GM19324 (cell line): ENCODE measurements around the gene RABL3.
"Not testable (repeated sequence)": the region's sequence is repeated elsewhere in the genome, so short reads cannot be mapped to it uniquely, and the experiment has no call there.

ENCODE experiments used
- ATAC-seq: cut with Tn5 transposase; IDR thresholded peaks from one replicate; pipeline ENCODE4 v1.9.1; 2021; ENCODE audit warnings: mild to moderate bottlenecking, moderate library complexity; ENCODE audit not compliant: unreplicated experiment, low FRiP score

RABL3 gene

GRCh38 chr3:120649830-120650233 is 92.5 kb downstream of the RABL3 start:
- no peak for ATAC-seq

GRCh38 chr3:120648290-120648689 is 94.0 kb downstream of the RABL3 start:
- ATAC-seq = no peak

DNA sequence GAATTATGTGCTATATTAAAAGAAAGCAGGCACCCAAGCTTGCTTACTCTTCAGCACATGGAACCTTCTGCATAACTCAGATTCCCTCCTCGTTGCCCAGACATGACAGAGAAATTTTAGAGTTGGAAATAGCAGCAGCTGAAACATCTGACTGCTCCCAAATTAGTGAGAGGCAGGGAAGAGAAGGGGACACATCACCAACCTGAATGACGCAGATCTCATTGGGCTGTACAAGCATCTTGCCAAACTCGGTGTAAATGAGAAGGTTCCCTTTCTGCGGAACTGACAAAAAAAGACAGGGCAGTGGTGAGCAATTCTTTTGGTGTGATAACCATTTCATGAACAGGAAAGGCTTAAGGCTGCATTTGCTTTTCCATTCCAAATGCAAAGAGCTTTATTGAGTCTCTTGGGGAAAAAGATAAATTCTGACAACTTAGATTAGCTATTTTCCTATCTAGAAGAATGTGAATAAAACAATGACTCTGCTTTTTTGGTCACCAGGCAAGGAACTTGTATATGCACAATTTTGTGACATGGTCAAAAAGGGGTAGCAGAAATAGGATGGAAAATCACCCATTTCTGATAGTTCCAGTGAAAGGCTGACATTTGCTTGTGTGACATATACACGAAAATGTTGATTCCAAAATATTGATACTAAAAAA is 95.4 kb downstream of the RABL3 start:
- no peak for ATAC-seq

- ATAC-seq = no peak
Observed at GRCh38 chr3:120645083-120645845, 97.1 kb downstream of the RABL3 start.

DNA sequence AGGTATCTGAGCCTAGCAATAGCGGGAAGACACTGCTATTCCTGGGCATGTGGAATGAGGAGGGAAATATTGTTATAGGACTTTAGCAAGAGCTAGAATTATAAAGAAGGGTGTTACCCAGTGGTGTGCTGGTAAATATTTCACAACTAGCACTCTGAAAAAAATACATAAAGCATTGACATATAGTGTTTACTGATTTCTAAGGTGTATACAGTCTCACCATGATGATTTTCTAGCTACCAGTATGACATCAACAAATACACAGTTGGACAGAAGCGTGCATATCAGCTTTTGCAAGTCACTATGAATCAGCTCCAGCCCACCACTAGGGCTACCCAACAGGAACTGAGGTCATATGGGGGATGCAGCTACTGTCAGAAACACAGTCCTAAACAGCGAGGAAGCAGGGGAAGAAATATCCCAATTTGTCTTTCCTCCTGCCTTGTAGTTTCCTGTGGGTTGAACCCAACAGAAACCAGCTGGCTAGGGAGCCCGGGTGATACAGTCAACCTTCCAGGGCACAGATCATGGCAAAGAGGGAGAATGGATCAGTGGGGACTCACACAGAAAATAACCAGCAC is 99.9 kb downstream of the RABL3 start:
- ATAC-seq = no peak

- ATAC-seq = no peak
Observed at GRCh38 chr3:120641696-120642246, 100.5 kb downstream of the RABL3 start.

DNA sequence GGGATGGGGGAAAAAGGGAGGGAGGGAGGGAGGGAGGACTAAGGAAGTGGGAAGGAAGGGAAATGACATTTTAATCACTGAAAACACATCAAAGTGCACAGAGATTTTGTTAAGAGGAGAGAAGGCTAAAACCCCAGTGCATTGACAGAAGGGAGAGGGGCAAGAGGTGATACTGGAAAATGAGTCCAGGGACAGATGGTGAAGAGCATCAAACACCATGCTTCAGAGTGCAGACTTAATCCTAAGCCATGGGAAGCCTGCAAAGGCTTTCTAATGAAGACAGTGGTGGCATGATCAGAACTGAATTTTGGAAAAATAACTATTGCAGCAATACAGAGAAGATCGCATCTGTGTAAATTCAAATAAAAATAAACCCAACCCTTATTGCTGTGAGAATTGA is 102.1 kb downstream of the RABL3 start:
- ATAC-seq = no peak

DNA sequence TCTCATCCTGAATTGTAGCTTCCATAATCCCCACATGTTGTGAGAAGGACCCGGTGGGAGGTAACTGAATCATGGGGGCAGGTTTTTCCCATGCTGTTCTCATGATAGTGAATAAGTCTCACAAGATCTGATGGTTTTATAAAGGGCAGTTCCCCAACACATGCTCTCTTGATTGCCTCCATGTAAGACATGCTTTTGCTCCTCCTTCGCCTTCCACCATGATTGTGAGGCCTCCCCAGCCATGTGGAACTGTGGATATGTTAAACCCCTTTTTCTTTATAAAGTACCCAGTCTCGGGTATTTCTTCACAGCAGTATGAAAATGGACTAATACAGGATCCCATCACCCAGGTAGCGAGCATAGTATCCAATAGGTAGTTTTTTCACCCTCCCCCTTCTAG is 103.5 kb downstream of the RABL3 start:
- ATAC-seq = not testable (repeated sequence)

GRCh38 chr3:120637851-120638559 is 104.3 kb downstream of the RABL3 start:
- ATAC-seq = no peak

- ATAC-seq = no peak
Observed at GRCh38 chr3:120636795-120637401, 105.4 kb downstream of the RABL3 start.
